Natural killer cell (primary cell): ENCODE data around the gene ARHGAP26. TPM values are rescaled to one million over a fixed set of nuclear protein-coding genes. Genes with fewer than 3 reads are reported as not detected.

Source experiments
- ATAC-seq, 3 donors: fragments of 150-1000 bp in 2 of 3; fragments of 200-7000 bp in 1 of 3; cut with Tn5 transposase; 1 replicate in 1 of 3; 2 replicates in 2 of 3; pipeline ENCODE4 v1.10.0; 2021; ENCODE audit warnings: mild to moderate bottlenecking in 2 of 3, moderate library complexity in 2 of 3
- DNase-seq, 2 donors: peaks; one replicate each; pipeline versions ENCODE4 v3.0.0 to v3.0.0-alpha.2; 2013 to 2021; ENCODE audit warnings: mixed read lengths in 1 of 2
- H3K27ac ChIP-seq: one replicate; pipeline ENCODE4 v1.5.1; 2013; ENCODE audit warnings: mild to moderate bottlenecking, low read length
- H3K27me3 ChIP-seq: one replicate; pipeline ENCODE4 v1.6.1; 2013; ENCODE audit warnings: low read length; ENCODE audit not compliant: control insufficient read depth, insufficient read depth
- H3K36me3 ChIP-seq: one replicate; pipeline ENCODE4 v1.6.1; 2013; ENCODE audit warnings: low read length; ENCODE audit not compliant: control insufficient read depth, insufficient read depth
- H3K4me1 ChIP-seq: one replicate; pipeline ENCODE4 v1.6.1; 2013; ENCODE audit warnings: low read length; ENCODE audit not compliant: control insufficient read depth, insufficient read depth
- H3K4me3 ChIP-seq: one replicate; pipeline ENCODE4 v1.5.1; 2013; ENCODE audit warnings: low read length
- H3K9me3 ChIP-seq: one replicate; pipeline ENCODE4 v1.6.1; 2013; ENCODE audit warnings: low read length; ENCODE audit not compliant: control insufficient read depth, insufficient read depth
- H3K27ac Mint-ChIP-seq, 2 donors: one replicate each; pipeline ENCODE4 v1.8.0; 2022; ENCODE audit warnings: mild to moderate bottlenecking in 2 of 2, mixed read lengths in 2 of 2, moderate library complexity in 1 of 2
- H3K27me3 Mint-ChIP-seq, 2 donors: one replicate each; pipeline ENCODE4 v1.8.0; 2022; ENCODE audit warnings: low read depth in 2 of 2, mixed read lengths in 2 of 2
- H3K36me3 Mint-ChIP-seq: one replicate; pipeline ENCODE4 v1.8.0; 2022; ENCODE audit warnings: mixed read lengths
- H3K4me1 Mint-ChIP-seq, 2 donors: one replicate each; pipeline ENCODE4 v1.8.0; 2022; ENCODE audit warnings: mixed read lengths in 2 of 2
- H3K4me3 Mint-ChIP-seq: one replicate; pipeline ENCODE4 v1.8.0; 2022; ENCODE audit warnings: mild to moderate bottlenecking, moderate library complexity, mixed read lengths
- H3K9me3 Mint-ChIP-seq, 2 donors: one replicate each; pipeline ENCODE4 v1.8.0; 2022; ENCODE audit warnings: mixed read lengths in 2 of 2
- CTCF ChIP-seq: fragments of 200-600 bp; IDR thresholded peaks from one replicate; pipeline ENCODE4 v1.8.0; 2022; ENCODE audit warnings: antibody characterized with exemption
- WGBS: methylation state at CpG from one replicate; pipeline ENCODE4 v1.1.7; 2013; ENCODE audit warnings: missing lambda C conversion rate; ENCODE audit not compliant: insufficient coverage; 5-methylcytosine and 5-hydroxymethylcytosine counted together
- intact Hi-C: fragments of 100-400 bp; cut with micrococcal nuclease; formaldehyde crosslinking; loops from one replicate; pipeline ENCODE4 v1.14.2; 2022
- total RNA-seq, 4 donors: library from RNA; stranded (reverse); fragments of 120-200 nt in 1 of 4; gene quantifications; one replicate each; pipeline versions ENCODE4 v1.2.3 to v1.2.4, GENCODE V29; 2013 to 2022

Gene ARHGAP26
- total RNA-seq, 3 donors from 2014 or later (not counting 1 experiment from before 2014, with no cell fraction given), result 153 to 159 (median 158) TPM

- Mint-ChIP-seq H3K36me3 (no peaks in the 10 kb centered on the region), H3K4me3 (no peak overlapping the region), H3K9me3 (peaks cover 0 to 3% of the 10 kb centered on the region in 2 donors), H3K27ac (peak overlapping the region; percentile 85 to 89), H3K27me3 (no peaks in the 10 kb centered on the region), H3K4me1 (peaks cover 75 to 79% of the 10 kb centered on the region in 2 donors)
- Histone ChIP-seq H3K4me3 (no peak overlapping the region), H3K27ac (peak overlapping the region; percentile 16), H3K4me1 (peaks cover 31% of the 10 kb centered on the region), H3K36me3 (no peaks in the 10 kb centered on the region), H3K27me3 (no peaks in the 10 kb centered on the region), H3K9me3 (no peaks in the 10 kb centered on the region)
- WGBS, result 98% methylated on average over 3 of the region's 3 CpGs
- ATAC-seq (no peak), DNase-seq (no peak)
- intact Hi-C loops, result no loop called here
- TF ChIP-seq CTCF, result no peak
Measured at GRCh38 chr5:142966121-142966420, 195.9 kb downstream of the ARHGAP26 start.

- Mint-ChIP-seq H3K27ac (peak overlapping the region; percentile 89 to 91), H3K4me3 (no peak overlapping the region), H3K36me3 (no peaks in the 10 kb centered on the region)
Measured at GRCh38 chr5:142969186-142969585, 199.0 kb downstream of the ARHGAP26 start.

DNA sequence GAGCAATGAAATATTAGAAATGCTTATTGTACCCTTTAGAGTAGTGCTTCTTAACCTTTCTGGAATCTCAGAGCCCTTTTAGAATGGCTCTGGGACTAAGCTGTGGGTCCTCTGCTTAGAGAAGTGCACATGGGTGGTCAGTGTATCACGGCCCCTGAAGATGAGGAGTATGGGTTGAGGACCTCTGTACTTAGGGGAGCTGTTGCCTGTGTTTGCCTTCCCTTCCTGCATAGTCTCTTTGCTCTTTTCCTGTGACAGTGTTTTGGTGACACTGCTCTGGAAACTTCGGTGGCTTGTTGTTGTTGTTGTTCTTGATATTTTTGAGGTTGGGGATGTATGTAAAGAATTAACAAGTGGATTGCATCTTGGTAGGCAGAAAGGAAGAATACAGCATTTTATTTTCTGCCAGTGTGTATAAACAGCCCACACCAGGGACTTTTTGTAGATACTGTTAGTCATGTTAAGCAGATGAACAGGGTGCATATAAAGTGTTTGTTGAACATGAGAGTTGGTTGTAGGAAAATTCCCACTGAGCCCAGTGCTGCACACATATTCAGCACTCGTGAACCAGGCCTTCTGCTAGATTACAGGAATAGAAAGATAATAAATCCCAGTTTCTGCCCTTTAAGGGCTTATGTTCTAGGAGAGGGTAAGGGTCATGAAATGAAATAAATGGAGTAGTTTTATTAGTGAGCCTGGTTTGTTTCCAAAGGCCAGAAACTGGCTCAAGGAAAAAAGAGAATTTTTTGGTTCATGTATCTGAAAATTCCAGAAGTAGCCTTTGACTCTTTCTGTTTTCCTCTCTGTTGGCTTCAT, 199.7 kb downstream of the ARHGAP26 start:
- Histone ChIP-seq H3K27ac (peak overlapping the region; percentile 60), H3K9me3 (no peaks in the 10 kb centered on the region), H3K4me3 (no peak overlapping the region), H3K36me3 (no peaks in the 10 kb centered on the region), H3K27me3 (no peaks in the 10 kb centered on the region), H3K4me1 (peaks cover 58% of the 10 kb centered on the region)
- no peak for TF ChIP-seq CTCF
- no peaks in the 10 kb centered on the region for H3K36me3 Mint-ChIP-seq
- DNase-seq (peak in 1 of 2 donors; percentile 31), ATAC-seq (peak; percentile 54 to 59 (median 59))
- peaks cover 86 to 91% of the 10 kb centered on the region in 2 donors for H3K4me1 Mint-ChIP-seq
- peak overlapping the region; percentile 89 to 91 for H3K27ac Mint-ChIP-seq
- no peaks in the 10 kb centered on the region for H3K27me3 Mint-ChIP-seq
- H3K9me3 Mint-ChIP-seq, result peaks cover 3 to 4% of the 10 kb centered on the region in 2 donors
- intact Hi-C loops, result loop anchor here (2.0 kb wide), 1 partner anchor 15 kb away; no protein-coding TSS in a partner anchor
- WGBS, result 51% methylated on average over 3 of the region's 3 CpGs
- H3K4me3 Mint-ChIP-seq, result peak overlapping the region; percentile 8

More at GRCh38 chr5:142969186-142969585, 199.0 kb downstream of the ARHGAP26 start:
- no peak for TF ChIP-seq CTCF
- peak overlapping the region; percentile 60 for H3K27ac ChIP-seq
- H3K4me1 ChIP-seq, result peaks cover 52% of the 10 kb centered on the region
- intact Hi-C loops, result no loop called here
- peaks cover 86 to 91% of the 10 kb centered on the region in 2 donors for H3K4me1 Mint-ChIP-seq
- no peaks in the 10 kb centered on the region for H3K27me3 ChIP-seq
- no peaks in the 10 kb centered on the region for H3K27me3 Mint-ChIP-seq
- H3K36me3 ChIP-seq, result no peaks in the 10 kb centered on the region
- peaks cover 3 to 4% of the 10 kb centered on the region in 2 donors for H3K9me3 Mint-ChIP-seq
- no peak for DNase-seq
- no peaks in the 10 kb centered on the region for H3K9me3 ChIP-seq
- WGBS, result 73% methylated on average over 2 of the region's 2 CpGs
- H3K4me3 ChIP-seq, result no peak overlapping the region
- ATAC-seq, result no peak
